GM12891 (cell line): ENCODE data around the gene EYA2.

Experiments
- PAX5 ChIP-seq: IDR thresholded peaks from 2 replicates; pipeline ENCODE4 v1.6.1; 2011; ENCODE audit warnings: low read length, moderate library complexity, mild to moderate bottlenecking; ENCODE audit not compliant: insufficient read depth, severe bottlenecking
- POLR2A ChIP-seq: IDR thresholded peaks from 2 replicates; pipeline ENCODE4 v1.6.1; 2011; ENCODE audit warnings: low read depth, low read length, control low read depth
- POLR2AphosphoS5 ChIP-seq: IDR thresholded peaks from 2 replicates; pipeline ENCODE4 v1.6.1; 2011; ENCODE audit warnings: low read depth, low read length, control low read depth
- POU2F2 ChIP-seq: IDR thresholded peaks from 2 replicates; pipeline ENCODE4 v1.6.1; 2011; ENCODE audit warnings: low read depth, mild to moderate bottlenecking, control low read depth, low read length, moderate library complexity
- SPI1 ChIP-seq: IDR thresholded peaks from 2 replicates; pipeline ENCODE4 v1.6.1; 2011; ENCODE audit warnings: low read depth, low read length, control low read depth
- TAF1 ChIP-seq: IDR thresholded peaks from 2 replicates; pipeline ENCODE4 v1.6.1; 2011; ENCODE audit warnings: low read depth, low read length, control low read depth

DNA sequence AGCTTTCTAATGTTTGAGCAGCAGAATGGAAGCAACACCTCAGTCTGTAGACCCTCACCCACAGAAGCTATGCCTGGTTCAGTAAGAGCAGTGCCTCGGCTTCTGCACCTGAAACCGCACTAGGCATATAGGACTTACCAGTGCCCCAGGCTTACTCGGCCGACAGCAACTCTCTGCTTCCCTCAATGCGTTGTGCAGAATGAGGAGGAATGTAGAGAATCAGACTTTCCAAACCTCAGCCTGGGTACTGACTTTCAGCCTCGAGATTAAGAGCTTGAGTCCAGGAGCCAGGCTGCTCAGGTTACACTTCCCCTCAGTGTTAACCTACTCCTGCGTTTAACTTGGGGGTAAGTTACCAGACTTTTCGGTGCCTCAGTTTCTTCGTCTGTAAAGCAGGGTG, 8.6 kb downstream of the EYA2 start:
- TF ChIP-seq POLR2A (no peak), POLR2AphosphoS5 (no peak), TAF1 (no peak), SPI1 (no peak), PAX5 (no peak), POU2F2 (no peak)
